HEK293 (cell line): ENCODE data around the gene FAM120C.
A peak's percentile ranks its signal among the peaks of the same experiment; 100 is the strongest.

Source experiments
- HOXD13 ChIP-seq: sonication (generic); formaldehyde crosslinking; IDR thresholded peaks from 2 replicates; pipeline ENCODE4 v1.8.0; 2022; ENCODE audit warnings: missing genetic modification reagents, borderline replicate concordance
- KLF1 ChIP-seq: fragments of 450-650 bp; formaldehyde crosslinking; IDR thresholded peaks from 2 replicates; pipeline ENCODE4 v1.5.1; 2016; ENCODE audit warnings: missing biosample characterization, missing genetic modification characterization
- MYNN ChIP-seq: fragments of 450-650 bp; formaldehyde crosslinking; IDR thresholded peaks from 2 replicates; pipeline ENCODE4 v1.5.1; 2016; ENCODE audit warnings: missing biosample characterization, missing genetic modification characterization, borderline replicate concordance
- PRDM10 ChIP-seq: fragments of 450-650 bp; formaldehyde crosslinking; IDR thresholded peaks from 2 replicates; pipeline ENCODE4 v1.5.1; 2016; ENCODE audit warnings: missing biosample characterization, missing genetic modification characterization
- PRDM4 ChIP-seq: fragments of 450-650 bp; formaldehyde crosslinking; IDR thresholded peaks from 2 replicates; pipeline ENCODE4 v1.5.1; 2017; ENCODE audit warnings: missing biosample characterization, missing genetic modification characterization
- TSHZ1 ChIP-seq: fragments of 450-650 bp; formaldehyde crosslinking; IDR thresholded peaks from 2 replicates; pipeline ENCODE4 v1.5.1; 2016; ENCODE audit warnings: missing biosample characterization, missing genetic modification characterization, borderline replicate concordance
- ZFHX2 ChIP-seq: fragments of 450-650 bp; formaldehyde crosslinking; conservative IDR thresholded peaks from 2 replicates; pipeline ENCODE4 v1.5.1; 2016; ENCODE audit warnings: missing biosample characterization, missing genetic modification characterization
- ZFP69B ChIP-seq: fragments of 450-650 bp; formaldehyde crosslinking; IDR thresholded peaks from 2 replicates; pipeline ENCODE4 v1.5.1; 2016; ENCODE audit warnings: missing biosample characterization, missing genetic modification characterization
- ZNF132 ChIP-seq: fragments of 450-650 bp; formaldehyde crosslinking; IDR thresholded peaks from 2 replicates; pipeline ENCODE4 v1.5.1; 2017; ENCODE audit warnings: missing biosample characterization, missing genetic modification characterization, borderline replicate concordance
- ZNF19 ChIP-seq: fragments of 450-650 bp; formaldehyde crosslinking; IDR thresholded peaks from 2 replicates; pipeline ENCODE4; 2016; ENCODE audit warnings: missing biosample characterization, missing genetic modification characterization, low read depth
- ZNF202 ChIP-seq: fragments of 450-650 bp; formaldehyde crosslinking; IDR thresholded peaks from 2 replicates; pipeline ENCODE4 v1.5.1; 2016; ENCODE audit warnings: missing biosample characterization, missing genetic modification characterization, borderline replicate concordance
- ZNF350 ChIP-seq: fragments of 450-650 bp; formaldehyde crosslinking; IDR thresholded peaks from 2 replicates; pipeline ENCODE4 v1.5.0; 2017; ENCODE audit warnings: missing biosample characterization, mild to moderate bottlenecking, missing genetic modification characterization
- ZNF366 ChIP-seq: fragments of 450-650 bp; formaldehyde crosslinking; conservative IDR thresholded peaks from 2 replicates; pipeline ENCODE4 v1.5.1; 2016; ENCODE audit warnings: missing biosample characterization, missing genetic modification characterization
- ZNF37A ChIP-seq: fragments of 450-650 bp; IDR thresholded peaks from 2 replicates; pipeline ENCODE4 v1.5.1; 2018; ENCODE audit warnings: missing biosample characterization, missing genetic modification characterization
- ZNF391 ChIP-seq: fragments of 450-650 bp; formaldehyde crosslinking; IDR thresholded peaks from 2 replicates; pipeline ENCODE4 v1.5.1; 2016; ENCODE audit warnings: low read depth, missing biosample characterization, missing genetic modification characterization, borderline replicate concordance
- ZNF404 ChIP-seq: fragments of 450-650 bp; formaldehyde crosslinking; IDR thresholded peaks from 2 replicates; pipeline ENCODE4 v1.5.1; 2017; ENCODE audit warnings: missing biosample characterization, missing genetic modification characterization
- ZNF423 ChIP-seq: fragments of 450-650 bp; formaldehyde crosslinking; IDR thresholded peaks from 2 replicates; pipeline ENCODE4 v1.5.1; 2016; ENCODE audit warnings: missing biosample characterization, missing genetic modification characterization
- ZNF449 ChIP-seq: fragments of 450-650 bp; formaldehyde crosslinking; IDR thresholded peaks from 2 replicates; pipeline ENCODE4 v1.5.1; 2017; ENCODE audit warnings: missing biosample characterization, mild to moderate bottlenecking, missing genetic modification characterization, moderate library complexity
- ZNF488 ChIP-seq: fragments of 450-650 bp; formaldehyde crosslinking; IDR thresholded peaks from 2 replicates; pipeline ENCODE4 v1.5.1; 2016; ENCODE audit warnings: missing biosample characterization, missing genetic modification characterization
- ZNF521 ChIP-seq: fragments of 450-650 bp; formaldehyde crosslinking; IDR thresholded peaks from 2 replicates; pipeline ENCODE4 v1.5.1; 2017; ENCODE audit warnings: missing biosample characterization, mild to moderate bottlenecking, missing genetic modification characterization
- ZNF544 ChIP-seq: fragments of 450-650 bp; formaldehyde crosslinking; IDR thresholded peaks from 2 replicates; pipeline ENCODE4 v1.5.0; 2017; ENCODE audit warnings: missing biosample characterization, missing genetic modification characterization
- ZNF548 ChIP-seq: fragments of 450-650 bp; formaldehyde crosslinking; IDR thresholded peaks from 2 replicates; pipeline ENCODE4 v1.5.1; 2016; ENCODE audit warnings: missing biosample characterization, missing genetic modification characterization
- ZNF558 ChIP-seq: fragments of 450-650 bp; formaldehyde crosslinking; IDR thresholded peaks from 2 replicates; pipeline ENCODE4 v1.5.1; 2016; ENCODE audit warnings: missing biosample characterization, missing genetic modification characterization
- ZNF560 ChIP-seq: fragments of 450-650 bp; formaldehyde crosslinking; IDR thresholded peaks from 2 replicates; pipeline ENCODE4 v1.5.1; 2017; ENCODE audit warnings: missing biosample characterization, missing genetic modification characterization, borderline replicate concordance
- ZNF580 ChIP-seq: fragments of 450-650 bp; formaldehyde crosslinking; IDR thresholded peaks from 2 replicates; pipeline ENCODE4 v1.5.1; 2016; ENCODE audit warnings: missing biosample characterization, missing genetic modification characterization
- ZNF621 ChIP-seq: fragments of 450-650 bp; formaldehyde crosslinking; IDR thresholded peaks from 2 replicates; pipeline ENCODE4 v1.5.1; 2017; ENCODE audit warnings: missing biosample characterization, missing genetic modification characterization
- ZNF654 ChIP-seq: fragments of 450-650 bp; formaldehyde crosslinking; IDR thresholded peaks from 2 replicates; pipeline ENCODE4 v1.5.1; 2016; ENCODE audit warnings: low read depth, missing biosample characterization, missing genetic modification characterization
- ZNF660 ChIP-seq: fragments of 450-650 bp; IDR thresholded peaks from 2 replicates; pipeline ENCODE4 v1.5.1; 2018; ENCODE audit warnings: missing biosample characterization, mild to moderate bottlenecking, missing genetic modification characterization
- ZNF785 ChIP-seq: fragments of 450-650 bp; formaldehyde crosslinking; IDR thresholded peaks from 2 replicates; pipeline ENCODE4 v1.5.1; 2016; ENCODE audit warnings: missing biosample characterization, missing genetic modification characterization

FAM120C gene

GRCh38 chrX:54182194-54182863, 725 bp downstream of the FAM120C start (continued):
- peak; percentile 84 for TF ChIP-seq PRDM10 (tag by site-specific recombination)
- TF ChIP-seq KLF1 (tag by site-specific recombination) = 0 out of 2 replicates have a peak, but pooled peaks have one; percentile 49
- no peak for TF ChIP-seq MYNN (tag by site-specific recombination)
- no peak for TF ChIP-seq ZNF350 (tag by site-specific recombination)
- no peak for TF ChIP-seq ZNF488 (tag by site-specific recombination)
- no peak for TF ChIP-seq ZNF391 (tag by site-specific recombination)
- TF ChIP-seq ZNF19 (tag by site-specific recombination) = no peak
- TF ChIP-seq ZNF544 = no peak
- peak; percentile 94 for TF ChIP-seq ZFHX2 (tag by site-specific recombination)
- no peak for TF ChIP-seq ZNF132 (tag by site-specific recombination)
- no peak for TF ChIP-seq ZNF785 (tag by site-specific recombination)
- no peak for TF ChIP-seq HOXD13 (CRISPR knock-in tag)
- peak; percentile 99 for TF ChIP-seq ZNF580 (tag by site-specific recombination)
- TF ChIP-seq PRDM4 (tag by site-specific recombination) = no peak
- TF ChIP-seq ZNF560 = no peak
- no peak for TF ChIP-seq ZNF37A
- TF ChIP-seq ZNF660 (tag by site-specific recombination) = no peak
- TF ChIP-seq ZFP69B (tag by site-specific recombination) = no peak
- no peak for TF ChIP-seq ZNF449 (tag by site-specific recombination)
- no peak for TF ChIP-seq TSHZ1 (tag by site-specific recombination)
- TF ChIP-seq ZNF654 = no peak
- no peak for TF ChIP-seq ZNF548 (tag by site-specific recombination)
- no peak for TF ChIP-seq ZNF366 (tag by site-specific recombination)
- TF ChIP-seq ZNF558 (tag by site-specific recombination) = no peak
- no peak for TF ChIP-seq ZNF423 (tag by site-specific recombination)
- no peak for TF ChIP-seq ZNF621 (tag by site-specific recombination)
- no peak for TF ChIP-seq ZNF202
- no peak for TF ChIP-seq ZNF404
- no peak for TF ChIP-seq ZNF521 (tag by site-specific recombination)
